PC-3 (cell line): Measurements from ENCODE around the gene EIF2A. TPM values are rescaled to one million over a fixed set of nuclear protein-coding genes. Genes with fewer than 3 reads are reported as not detected.

ENCODE experiments used
- ATAC-seq: fragments of 200-7000 bp; cut with Tn5 transposase; 2 replicates; pipeline ENCODE4 v1.9.1; 2020; ENCODE audit warnings: mild to moderate bottlenecking, moderate library complexity
- BruUV-seq: library from RNA; stranded (reverse); fragments of 400-500 nt; replicated peaks from 2 replicates; lab custom pipeline; 2021; lab: Mats Ljungman, UMichigan
- CTCF ChIA-PET: fragments of 300-600 bp; sonication (Branson Sonifier 250); formaldehyde crosslinking; loops from one replicate; lab custom pipeline; 2022; ENCODE audit warnings: antibody characterized with exemption; lab: Charles Lee
- POLR2A ChIA-PET: fragments of 300-600 bp; sonication (Branson Sonifier 250); formaldehyde crosslinking; loops from one replicate; lab custom pipeline; 2022; ENCODE audit warnings: antibody characterized with exemption; ENCODE audit not compliant: unreplicated experiment; lab: Charles Lee
- DNase-seq: peaks from one replicate; pipeline ENCODE4 v3.0.0-alpha.2; 2015
- H2AFZ ChIP-seq: fragments of 300-600 bp; sonication (generic); 2 replicates; pipeline ENCODE4 v1.6.0; 2016; ENCODE audit warnings: antibody characterized with exemption, low read length
- H3F3A ChIP-seq: fragments of 300-600 bp; sonication (generic); one replicate; pipeline ENCODE4 v1.6.0; 2017; ENCODE audit warnings: antibody characterized with exemption, low read length, control low read depth, mild to moderate bottlenecking; ENCODE audit not compliant: unreplicated experiment
- H3K27ac ChIP-seq: fragments of 300-600 bp; sonication (generic); 2 replicates; pipeline ENCODE4 v1.5.1; 2016; ENCODE audit warnings: mild to moderate bottlenecking, low read length
- H3K27me3 ChIP-seq: fragments of 300-600 bp; sonication (generic); 2 replicates; pipeline ENCODE4 v1.6.1; 2016; ENCODE audit warnings: low read length, mixed read lengths
- H3K36me3 ChIP-seq: fragments of 300-600 bp; sonication (generic); 2 replicates; pipeline ENCODE4 v1.6.1; 2016; ENCODE audit warnings: low read depth, mixed run types, low read length, mixed read lengths
- H3K4me1 ChIP-seq: fragments of 300-600 bp; sonication (generic); 2 replicates; pipeline ENCODE4 v1.5.1; 2016; ENCODE audit warnings: low read length; ENCODE audit not compliant: insufficient read depth
- H3K4me2 ChIP-seq: fragments of 300-600 bp; sonication (generic); 2 replicates; pipeline ENCODE4 v1.6.0; 2016; ENCODE audit warnings: low read length
- H3K4me3 ChIP-seq: fragments of 300-600 bp; sonication (generic); 2 replicates; pipeline ENCODE4 v1.5.1; 2016; ENCODE audit warnings: mild to moderate bottlenecking, low read length, mixed read lengths
- H3K79me2 ChIP-seq: fragments of 300-600 bp; sonication (generic); 2 replicates; pipeline ENCODE4 v1.6.1; 2017; ENCODE audit warnings: low read length, mixed read lengths
- H3K9ac ChIP-seq: fragments of 300-600 bp; sonication (generic); 2 replicates; pipeline ENCODE4 v1.6.0; 2016; ENCODE audit warnings: mild to moderate bottlenecking, low read length
- H3K9me2 ChIP-seq: fragments of 300-600 bp; sonication (generic); replicated peaks from 2 replicates; pipeline ENCODE4 v1.6.1; 2016; ENCODE audit warnings: mixed run types, low read length, mixed read lengths
- H3K9me3 ChIP-seq: fragments of 300-600 bp; sonication (generic); 2 replicates; pipeline ENCODE4 v1.6.1; 2016; ENCODE audit warnings: low read length, mixed read lengths
- H4K20me1 ChIP-seq: fragments of 300-600 bp; sonication (generic); 2 replicates; pipeline ENCODE4 v1.6.1; 2016; ENCODE audit warnings: low read length, mixed read lengths
- EZH2 ChIP-seq: fragments of 300-600 bp; sonication (generic); IDR thresholded peaks from one replicate; pipeline ENCODE4 v1.6.1; 2017; ENCODE audit warnings: antibody characterized with exemption, mild to moderate bottlenecking, low read length; ENCODE audit not compliant: unreplicated experiment
- EZH2phosphoT487 ChIP-seq: fragments of 300-600 bp; sonication (generic); IDR thresholded peaks from 2 replicates; pipeline ENCODE4 v1.6.1; 2018; ENCODE audit warnings: mild to moderate bottlenecking, antibody characterized with exemption, low read length, borderline replicate concordance
- intact Hi-C: fragments of 100-400 bp; cut with micrococcal nuclease; formaldehyde crosslinking; loops from 2 replicates; pipeline ENCODE4 v1.9.0; 2023
- total RNA-seq: library from RNA; depleted of rRNA; stranded (reverse); fragments of >200 nt; gene quantifications from 2 replicates; pipeline ENCODE4 v1.2.3, GENCODE V29; 2014
- TF ChIP-seq, protein P1 (sequence below): fragments of 300-600 bp; sonication (generic); conservative IDR thresholded peaks from 2 replicates; pipeline ENCODE4 v1.5.1; 2017; ENCODE audit warnings: antibody characterized with exemption, low read depth, mild to moderate bottlenecking, low read length

EIF2A gene
- total RNA-seq, 1 experiment from 2014 or later: 92.4 TPM

DNA sequence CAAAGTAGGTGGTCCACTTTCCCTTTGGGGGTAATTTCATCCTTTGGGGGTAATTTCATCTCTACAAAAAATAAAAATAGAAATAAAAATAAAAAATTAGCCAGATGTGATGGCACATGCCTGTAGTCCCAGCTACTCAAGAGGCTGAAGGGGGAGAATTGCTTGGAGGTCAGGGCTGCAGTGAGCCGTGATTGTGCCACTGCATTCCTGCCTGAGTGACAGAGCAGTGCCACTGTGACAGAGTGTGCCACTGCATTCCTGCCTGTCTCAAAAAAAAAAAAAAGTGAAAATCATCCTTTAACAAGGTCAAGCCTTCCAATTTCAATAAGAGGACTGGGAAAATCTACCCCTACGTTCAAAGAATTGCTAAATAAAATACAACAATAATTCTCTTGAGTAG, 23.0 kb upstream of the EIF2A start:
- H3K4me1 ChIP-seq: peaks cover 16% of the 10 kb centered on the region
- POLR2A ChIA-PET: interaction anchor here (0.6 kb wide), 1 partner anchor 22 kb away, joined by 4 read pairs; no protein-coding TSS in a partner anchor
- no peak overlapping the region for H3K27ac ChIP-seq
- no peak overlapping the region for H3K4me2 ChIP-seq
- TF ChIP-seq, protein P1, sequence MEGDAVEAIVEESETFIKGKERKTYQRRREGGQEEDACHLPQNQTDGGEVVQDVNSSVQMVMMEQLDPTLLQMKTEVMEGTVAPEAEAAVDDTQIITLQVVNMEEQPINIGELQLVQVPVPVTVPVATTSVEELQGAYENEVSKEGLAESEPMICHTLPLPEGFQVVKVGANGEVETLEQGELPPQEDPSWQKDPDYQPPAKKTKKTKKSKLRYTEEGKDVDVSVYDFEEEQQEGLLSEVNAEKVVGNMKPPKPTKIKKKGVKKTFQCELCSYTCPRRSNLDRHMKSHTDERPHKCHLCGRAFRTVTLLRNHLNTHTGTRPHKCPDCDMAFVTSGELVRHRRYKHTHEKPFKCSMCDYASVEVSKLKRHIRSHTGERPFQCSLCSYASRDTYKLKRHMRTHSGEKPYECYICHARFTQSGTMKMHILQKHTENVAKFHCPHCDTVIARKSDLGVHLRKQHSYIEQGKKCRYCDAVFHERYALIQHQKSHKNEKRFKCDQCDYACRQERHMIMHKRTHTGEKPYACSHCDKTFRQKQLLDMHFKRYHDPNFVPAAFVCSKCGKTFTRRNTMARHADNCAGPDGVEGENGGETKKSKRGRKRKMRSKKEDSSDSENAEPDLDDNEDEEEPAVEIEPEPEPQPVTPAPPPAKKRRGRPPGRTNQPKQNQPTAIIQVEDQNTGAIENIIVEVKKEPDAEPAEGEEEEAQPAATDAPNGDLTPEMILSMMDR: no peak
- TF ChIP-seq EZH2: no peak
- TF ChIP-seq EZH2phosphoT487: no peak
- H3K9me3 ChIP-seq: no peaks in the 10 kb centered on the region
- H3F3A ChIP-seq: no peaks in the 10 kb centered on the region
- no peak overlapping the region for H2AFZ ChIP-seq
- BruUV-seq: no TSS peak
- intact Hi-C loops: no loop called here
- H4K20me1 ChIP-seq: no peaks in the 10 kb centered on the region
- H3K4me3 ChIP-seq: no peak overlapping the region
- no peaks in the 10 kb centered on the region for H3K9me2 ChIP-seq
- H3K79me2 ChIP-seq: no peaks in the 10 kb centered on the region
- ATAC-seq: no peak
- no peaks in the 10 kb centered on the region for H3K27me3 ChIP-seq
- CTCF ChIA-PET: no interaction called here
- no peak overlapping the region for H3K9ac ChIP-seq
- no peak for DNase-seq
- no peaks in the 10 kb centered on the region for H3K36me3 ChIP-seq

DNA sequence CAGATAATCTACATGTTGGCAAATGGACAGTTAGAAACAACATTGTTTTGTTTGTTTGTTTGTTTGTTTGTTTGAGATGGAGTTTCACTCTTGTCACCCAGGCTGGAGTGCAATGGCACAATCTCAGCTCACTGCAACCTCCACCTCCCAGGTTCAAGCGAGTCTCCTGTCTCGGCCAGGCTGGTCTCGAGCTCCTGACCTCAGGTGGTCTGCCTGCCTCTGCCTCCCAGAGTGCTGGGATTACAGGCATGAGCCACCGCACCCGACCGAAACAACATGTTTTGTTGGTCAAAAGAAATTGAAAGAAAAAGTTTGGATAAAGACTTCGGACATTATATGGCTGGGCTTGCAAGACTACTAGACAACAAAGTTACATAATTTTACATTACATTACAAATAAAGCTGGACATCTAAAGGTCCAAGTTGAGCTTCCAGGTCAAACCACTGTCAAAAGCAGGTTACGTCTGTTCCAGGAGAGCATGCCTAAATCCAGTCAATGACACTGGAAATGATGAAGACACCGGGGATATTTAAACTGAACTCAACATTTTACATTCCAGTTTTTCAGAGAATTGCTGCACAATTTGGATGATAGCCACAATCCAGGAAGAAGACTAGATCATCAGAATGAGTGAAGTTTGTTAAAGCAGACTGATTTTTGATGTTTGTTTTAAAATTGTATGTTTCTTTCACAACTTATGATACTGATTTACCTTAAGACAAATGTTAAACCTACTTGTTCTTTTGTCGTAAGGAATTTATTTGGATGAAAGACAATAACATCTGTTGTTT, 18.9 kb upstream of the EIF2A start:
- intact Hi-C loops: loop anchor here (2.0 to 5.0 kb wide), 3 partner anchors 51 to 340 kb away; partner anchors contain the start of gene SIAH2

More for the DNA sequence above, 18.9 kb upstream of the EIF2A start:
- TF ChIP-seq EZH2 (no peak), EZH2phosphoT487 (no peak)
- TF ChIP-seq, protein P1: no peak
- no TSS peak for BruUV-seq
- Histone ChIP-seq H3K9me2 (no peaks in the 10 kb centered on the region), H3K27ac (no peak overlapping the region), H4K20me1 (no peaks in the 10 kb centered on the region), H3K9me3 (no peaks in the 10 kb centered on the region), H3K4me1 (no peaks in the 10 kb centered on the region), H3K27me3 (no peaks in the 10 kb centered on the region), H2AFZ (no peak overlapping the region), H3K79me2 (no peaks in the 10 kb centered on the region), H3F3A (no peaks in the 10 kb centered on the region), H3K4me3 (no peak overlapping the region), H3K9ac (no peak overlapping the region), H3K36me3 (no peaks in the 10 kb centered on the region), H3K4me2 (peak overlapping the region; percentile 9; the same call in 1 of the 2 replicates)
- ATAC-seq (no peak), DNase-seq (no peak)
- CTCF ChIA-PET: interaction anchor here (0.6 to 1.1 kb wide), 2 partner anchors 18 to 650 kb away, joined by 4 read pairs; partner anchors contain the start of gene SERP1
- POLR2A ChIA-PET: no interaction called here
